IPS-NIHi7 (cell line): ENCODE measurements around the gene CIITA.

ENCODE experiments used
- DNase-seq: peaks from one replicate; pipeline ENCODE4 v3.0.0; 2012; ENCODE audit warnings: mixed read lengths; ENCODE audit errors: extremely low spot score

CIITA gene

GRCh38 chr16:10852286-10852685 lies 24.7 kb upstream of the CIITA start:
- DNase-seq, result no peak

GRCh38 chr16:10852948-10853347 lies 24.1 kb upstream of the CIITA start:
- no peak for DNase-seq

- DNase-seq, result no peak
These were observed 21.0 kb upstream of the CIITA start for GRCh38 chr16:10856042-10856441.

- no peak for DNase-seq
These were observed 18.8 kb upstream of the CIITA start for GRCh38 chr16:10858203-10858602.

- no peak for DNase-seq
These were observed 18.0 kb upstream of the CIITA start for GRCh38 chr16:10859020-10859419.

- DNase-seq, result no peak
These were observed 17.3 kb upstream of the CIITA start for GRCh38 chr16:10859658-10860057.

GRCh38 chr16:10862438-10862837 lies 14.6 kb upstream of the CIITA start:
- DNase-seq, result no peak

GRCh38 chr16:10865991-10866966 lies 10.7 kb upstream of the CIITA start:
- no peak for DNase-seq

- no peak for DNase-seq
These were observed 9.8 kb upstream of the CIITA start for GRCh38 chr16:10867199-10867598.

GRCh38 chr16:10868104-10868595 lies 8.9 kb upstream of the CIITA start:
- DNase-seq, result no peak

- DNase-seq, result no peak
These were observed 8.2 kb upstream of the CIITA start for GRCh38 chr16:10868596-10869469.

GRCh38 chr16:10870137-10870776 lies 6.7 kb upstream of the CIITA start:
- no peak for DNase-seq

- no peak for DNase-seq
These were observed 6.2 kb upstream of the CIITA start for GRCh38 chr16:10870808-10871156.

GRCh38 chr16:10871157-10871991 lies 5.6 kb upstream of the CIITA start:
- DNase-seq, result no peak

- no peak for DNase-seq
These were observed 687 bp upstream of the CIITA start for GRCh38 chr16:10876315-10876714.

GRCh38 chr16:10877472-10877946 lies 507 bp downstream of the CIITA start:
- DNase-seq, result peak; percentile 35

GRCh38 chr16:10878328-10878643 lies 1.3 kb downstream of the CIITA start:
- no peak for DNase-seq

- DNase-seq, result peak; percentile 63
These were observed 1.9 kb downstream of the CIITA start for GRCh38 chr16:10878644-10879501.

GRCh38 chr16:10879681-10880589 lies 2.9 kb downstream of the CIITA start:
- DNase-seq, result no peak
